Fibroblast of villous mesenchyme (primary cell): Measurements from ENCODE around the gene QKI. TPM values are rescaled to one million over a fixed set of nuclear protein-coding genes. Genes with fewer than 3 reads are reported as not detected.
"Not testable (repeated sequence)": the region's sequence is repeated elsewhere in the genome, so short reads cannot be mapped to it uniquely, and the experiment has no call there.

Experiments used
- DNase-seq: peaks from one replicate; pipeline ENCODE4 v3.0.0-alpha.2; 2010; ENCODE audit warnings: low read depth
- H3K4me3 ChIP-seq: 2 replicates; pipeline ENCODE4 v1.5.1; 2011; ENCODE audit warnings: low read depth, mild to moderate bottlenecking, low read length
- total RNA-seq: library from RNA; depleted of rRNA; stranded (reverse); fragments of >200 nt; gene quantifications from 2 replicates; pipeline ENCODE4 v1.2.3, GENCODE V29; 2012
- TF ChIP-seq, protein P1 (sequence below): IDR thresholded peaks from 2 replicates; pipeline ENCODE4 v1.5.1; 2012; ENCODE audit warnings: low read depth, mild to moderate bottlenecking, low read length; ENCODE audit not compliant: insufficient read depth

Gene QKI
- total RNA-seq, 1 donor: 170 TPM

DNA sequence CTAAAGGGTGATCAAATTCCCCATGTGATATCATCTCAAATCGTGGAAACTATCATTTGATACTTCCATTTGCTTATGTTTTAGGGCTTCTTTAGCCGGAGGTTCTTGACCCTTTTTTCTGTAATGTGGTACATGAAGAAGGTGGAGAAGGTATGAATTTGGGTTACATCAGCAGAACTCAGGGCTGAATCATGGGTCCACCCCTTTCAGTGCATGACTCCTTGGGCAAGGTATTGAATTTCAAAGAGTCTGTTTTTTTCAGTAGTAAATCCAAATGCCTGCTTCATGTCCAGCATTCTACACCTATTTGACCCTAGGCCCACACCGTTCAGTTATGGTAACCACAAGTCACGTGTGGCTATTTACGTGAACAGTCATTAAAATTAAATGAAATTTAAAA lies 30.6 kb upstream of the QKI start:
- no peak for DNase-seq
- TF ChIP-seq, protein P1, sequence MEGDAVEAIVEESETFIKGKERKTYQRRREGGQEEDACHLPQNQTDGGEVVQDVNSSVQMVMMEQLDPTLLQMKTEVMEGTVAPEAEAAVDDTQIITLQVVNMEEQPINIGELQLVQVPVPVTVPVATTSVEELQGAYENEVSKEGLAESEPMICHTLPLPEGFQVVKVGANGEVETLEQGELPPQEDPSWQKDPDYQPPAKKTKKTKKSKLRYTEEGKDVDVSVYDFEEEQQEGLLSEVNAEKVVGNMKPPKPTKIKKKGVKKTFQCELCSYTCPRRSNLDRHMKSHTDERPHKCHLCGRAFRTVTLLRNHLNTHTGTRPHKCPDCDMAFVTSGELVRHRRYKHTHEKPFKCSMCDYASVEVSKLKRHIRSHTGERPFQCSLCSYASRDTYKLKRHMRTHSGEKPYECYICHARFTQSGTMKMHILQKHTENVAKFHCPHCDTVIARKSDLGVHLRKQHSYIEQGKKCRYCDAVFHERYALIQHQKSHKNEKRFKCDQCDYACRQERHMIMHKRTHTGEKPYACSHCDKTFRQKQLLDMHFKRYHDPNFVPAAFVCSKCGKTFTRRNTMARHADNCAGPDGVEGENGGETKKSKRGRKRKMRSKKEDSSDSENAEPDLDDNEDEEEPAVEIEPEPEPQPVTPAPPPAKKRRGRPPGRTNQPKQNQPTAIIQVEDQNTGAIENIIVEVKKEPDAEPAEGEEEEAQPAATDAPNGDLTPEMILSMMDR: no peak
- H3K4me3 ChIP-seq: no peak overlapping the region

- H3K4me3 ChIP-seq: no peak overlapping the region
Observed at GRCh38 chr6:163384510-163384909, 30.0 kb upstream of the QKI start.

DNA sequence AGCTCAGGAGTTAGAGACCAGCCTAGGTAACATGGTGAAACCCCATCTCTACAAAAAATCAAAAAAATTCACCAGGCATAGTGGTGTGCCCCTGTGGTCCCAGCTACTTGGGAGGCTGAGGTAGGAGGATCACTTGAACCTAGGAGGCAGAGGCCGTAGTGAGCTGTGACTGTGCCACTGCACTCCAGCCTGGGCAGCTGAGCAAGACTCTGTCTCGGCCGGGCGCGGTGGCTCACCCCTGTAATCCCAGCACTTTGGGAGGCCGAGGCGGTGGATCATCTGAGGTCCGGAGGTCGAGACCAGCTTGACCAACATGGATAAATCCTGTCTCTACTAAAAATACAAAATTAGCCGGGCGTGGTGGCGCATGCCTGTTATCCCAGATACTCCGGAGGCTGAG lies 29.0 kb upstream of the QKI start:
- not testable (repeated sequence) for H3K4me3 ChIP-seq, DNase-seq

More at GRCh38 chr6:163384510-163384909, 30.0 kb upstream of the QKI start:
- TF ChIP-seq, protein P1: no peak
- no peak for DNase-seq

- TF ChIP-seq, protein P1: no peak
- no peak overlapping the region for H3K4me3 ChIP-seq
- DNase-seq: no peak
Observed at GRCh38 chr6:163386329-163386908, 28.1 kb upstream of the QKI start.

DNA sequence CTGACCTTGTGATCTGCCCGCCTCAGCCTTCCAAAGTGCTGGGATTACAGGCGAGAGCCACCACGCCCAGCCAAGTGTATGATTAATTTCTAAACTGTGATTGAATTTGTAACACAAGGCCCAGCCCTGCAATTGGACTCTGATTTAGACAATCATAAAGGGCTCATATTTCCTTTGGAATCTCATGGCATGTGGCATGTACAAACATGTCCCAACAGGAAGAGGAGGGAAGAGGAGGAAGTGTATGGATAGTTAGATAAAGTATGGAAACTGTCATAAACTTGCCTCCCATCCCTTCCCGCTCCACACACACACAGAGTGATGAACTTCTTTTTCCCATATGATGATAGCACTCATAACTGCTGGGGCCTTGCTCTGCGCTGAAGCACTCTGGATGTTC lies 27.2 kb upstream of the QKI start:
- TF ChIP-seq, protein P1: no peak
- H3K4me3 ChIP-seq: no peak overlapping the region
- no peak for DNase-seq

GRCh38 chr6:163389354-163389753 lies 25.2 kb upstream of the QKI start:
- TF ChIP-seq, protein P1: no peak

DNA sequence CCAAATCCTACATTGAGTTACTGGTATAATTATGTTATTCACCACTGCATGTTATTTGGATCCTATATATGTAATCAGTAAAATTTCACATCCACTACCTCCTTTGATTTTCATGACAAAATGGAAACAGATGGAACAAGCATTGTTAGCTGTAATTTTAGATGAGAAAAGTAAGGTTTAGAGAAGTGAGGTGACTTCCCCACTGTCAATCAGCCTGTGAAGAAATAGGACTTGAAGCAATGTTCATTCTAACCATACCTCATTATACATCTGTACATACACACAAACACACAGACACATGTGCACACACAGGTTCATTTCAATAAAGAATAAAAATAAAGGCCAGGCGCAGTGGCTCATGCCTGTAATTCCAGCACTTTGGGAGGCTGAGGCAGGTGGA lies 23.7 kb upstream of the QKI start:
- H3K4me3 ChIP-seq: no peak overlapping the region
- TF ChIP-seq, protein P1: no peak
- no peak for DNase-seq

More at GRCh38 chr6:163389354-163389753, 25.2 kb upstream of the QKI start:
- no peak for DNase-seq
- H3K4me3 ChIP-seq: no peak overlapping the region

- H3K4me3 ChIP-seq: no peak overlapping the region
- TF ChIP-seq, protein P1: no peak
- no peak for DNase-seq
Observed at GRCh38 chr6:163391985-163392384, 22.5 kb upstream of the QKI start.
